ENCODE results near the gene CACNG1. TPM values are rescaled to one million over a fixed set of nuclear protein-coding genes. Genes with fewer than 3 reads are reported as not detected.

Gene CACNG1
- total RNA-seq, 1 experiment from 2014 or later, result not detected

DNA sequence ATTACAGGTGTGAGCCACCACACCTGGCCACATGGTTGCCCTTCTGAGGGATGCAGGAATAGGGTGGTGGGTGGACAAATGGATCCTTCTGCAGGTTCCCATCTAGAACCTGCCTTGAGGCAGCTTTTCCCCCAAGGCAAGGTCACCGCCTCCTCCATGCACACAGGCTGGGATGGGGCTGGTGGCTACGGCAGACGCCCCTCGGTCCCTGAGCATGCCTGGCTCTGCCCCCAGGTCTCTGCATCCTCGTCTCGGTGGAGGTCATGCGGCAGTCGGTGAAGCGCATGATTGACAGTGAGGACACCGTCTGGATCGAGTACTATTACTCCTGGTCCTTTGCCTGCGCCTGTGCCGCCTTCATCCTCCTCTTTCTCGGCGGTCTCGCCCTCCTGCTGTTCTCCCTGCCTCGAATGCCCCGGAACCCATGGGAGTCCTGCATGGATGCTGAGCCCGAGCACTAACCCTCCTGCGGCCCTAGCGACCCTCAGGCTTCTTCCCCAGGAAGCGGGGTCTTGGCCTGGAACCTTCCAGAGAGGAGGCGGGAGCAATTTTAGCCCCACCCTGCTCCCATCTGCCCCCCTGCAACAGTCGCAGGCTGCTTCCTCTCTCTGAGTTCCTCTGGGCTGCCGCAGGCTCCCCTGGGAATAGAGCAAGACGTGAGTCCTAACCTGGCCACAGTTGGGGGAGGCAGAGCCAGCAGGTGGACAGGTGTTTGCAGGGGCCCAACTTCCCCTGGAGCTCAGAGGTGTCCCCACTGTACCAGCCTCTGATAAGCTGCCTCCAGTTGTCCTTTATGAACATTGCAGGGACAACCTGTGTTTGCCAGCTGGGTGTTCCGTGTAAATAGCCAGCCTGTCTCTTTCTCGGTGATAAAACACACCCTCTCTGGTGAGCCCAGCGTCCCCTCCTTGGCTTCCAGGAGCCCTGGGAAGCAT, 11.7 kb downstream of the CACNG1 start:
- no TSS peak for BruUV-seq (replicated peaks)
- H3K4me2 ChIP-seq, result no peak overlapping the region
- CTCF ChIA-PET, result interaction anchor here (0.7 kb wide), 1 partner anchor 52 kb away, joined by 3 read pairs; no protein-coding TSS in a partner anchor

DNA sequence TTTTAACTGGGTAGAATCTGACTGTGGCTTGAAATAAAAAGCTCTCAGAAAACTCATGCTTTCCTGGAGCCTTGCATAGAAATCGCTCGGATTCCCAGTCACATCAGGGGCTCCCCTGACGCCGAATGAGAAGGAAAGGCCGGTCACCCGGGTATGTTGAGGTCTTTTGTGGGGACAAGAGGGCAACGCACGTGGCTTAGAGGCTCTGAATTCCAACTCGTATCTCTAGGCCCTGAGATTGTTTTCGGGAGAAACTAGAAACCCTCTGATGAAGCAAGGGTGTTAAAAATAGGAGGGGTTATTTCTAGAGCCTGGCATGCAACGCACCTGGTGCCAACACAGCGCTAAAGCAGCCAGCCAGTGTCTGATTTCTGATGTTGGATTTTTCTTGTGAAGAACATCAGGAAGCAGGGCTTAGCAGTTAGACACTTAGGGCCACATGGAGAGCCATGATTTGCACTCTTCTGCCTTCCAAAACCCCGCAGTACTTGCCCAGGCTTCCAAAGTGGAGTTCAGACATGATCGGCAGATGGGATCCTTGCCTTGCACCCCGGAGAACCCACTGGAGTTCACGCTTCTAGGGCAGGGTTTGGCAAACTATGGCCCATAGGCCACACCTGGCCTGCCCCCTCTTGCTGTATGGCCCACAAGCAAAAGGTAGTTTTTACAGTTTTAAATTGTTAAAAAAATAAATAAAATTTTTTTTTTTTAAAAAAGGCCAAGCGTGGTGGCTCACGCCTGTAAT, 12.6 kb downstream of the CACNG1 start:
- H3K4me1 ChIP-seq (replicated peaks; ENCODE audit: insufficient read depth), result no peaks in the 10 kb centered on the region
- H3F3A ChIP-seq (ENCODE audit: insufficient read depth, low read depth), result no peaks in the 10 kb centered on the region
- no peak overlapping the region for H3K27ac ChIP-seq
- no peaks in the 10 kb centered on the region for H3K9me3 ChIP-seq (ENCODE audit: insufficient read depth, low read depth)
- no peaks in the 10 kb centered on the region for H3K79me2 ChIP-seq (ENCODE audit: low read depth)
- ChIA-PET POLR2A (ENCODE audit: unreplicated experiment) (no interaction called here), CTCF (interaction anchor here (0.7 kb wide), 1 partner anchor 53 kb away, joined by 3 read pairs; no protein-coding TSS in a partner anchor)
- no peak for TF ChIP-seq EZH2 (IDR thresholded peaks at IDR 0.05; ENCODE audit: low read depth)
- TF ChIP-seq, protein P1, sequence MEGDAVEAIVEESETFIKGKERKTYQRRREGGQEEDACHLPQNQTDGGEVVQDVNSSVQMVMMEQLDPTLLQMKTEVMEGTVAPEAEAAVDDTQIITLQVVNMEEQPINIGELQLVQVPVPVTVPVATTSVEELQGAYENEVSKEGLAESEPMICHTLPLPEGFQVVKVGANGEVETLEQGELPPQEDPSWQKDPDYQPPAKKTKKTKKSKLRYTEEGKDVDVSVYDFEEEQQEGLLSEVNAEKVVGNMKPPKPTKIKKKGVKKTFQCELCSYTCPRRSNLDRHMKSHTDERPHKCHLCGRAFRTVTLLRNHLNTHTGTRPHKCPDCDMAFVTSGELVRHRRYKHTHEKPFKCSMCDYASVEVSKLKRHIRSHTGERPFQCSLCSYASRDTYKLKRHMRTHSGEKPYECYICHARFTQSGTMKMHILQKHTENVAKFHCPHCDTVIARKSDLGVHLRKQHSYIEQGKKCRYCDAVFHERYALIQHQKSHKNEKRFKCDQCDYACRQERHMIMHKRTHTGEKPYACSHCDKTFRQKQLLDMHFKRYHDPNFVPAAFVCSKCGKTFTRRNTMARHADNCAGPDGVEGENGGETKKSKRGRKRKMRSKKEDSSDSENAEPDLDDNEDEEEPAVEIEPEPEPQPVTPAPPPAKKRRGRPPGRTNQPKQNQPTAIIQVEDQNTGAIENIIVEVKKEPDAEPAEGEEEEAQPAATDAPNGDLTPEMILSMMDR (conservative IDR thresholded peaks at IDR 0.05), result no peak
- no TSS peak for BruUV-seq (replicated peaks)
- DNase-seq, result no peak
- H3K4me3 ChIP-seq, result no peak overlapping the region
- H3K4me2 ChIP-seq, result no peak overlapping the region
- no peak overlapping the region for H2AFZ ChIP-seq
- no peaks in the 10 kb centered on the region for H4K20me1 ChIP-seq (ENCODE audit: insufficient read depth)
- no peaks in the 10 kb centered on the region for H3K27me3 ChIP-seq (ENCODE audit: insufficient read depth, low read depth)
- no peaks in the 10 kb centered on the region for H3K36me3 ChIP-seq (ENCODE audit: low read depth)
- H3K9me2 ChIP-seq (ENCODE audit: insufficient read depth), result no peaks in the 10 kb centered on the region
- intact Hi-C loops (cut with micrococcal nuclease; ENCODE audit: unreplicated experiment), result no loop called here

More for the DNA sequence above, 11.7 kb downstream of the CACNG1 start:
- Histone ChIP-seq H2AFZ (no peak overlapping the region), H3K36me3 (ENCODE audit: low read depth) (no peaks in the 10 kb centered on the region), H4K20me1 (ENCODE audit: insufficient read depth) (no peaks in the 10 kb centered on the region), H3K9me2 (ENCODE audit: insufficient read depth) (no peaks in the 10 kb centered on the region), H3K4me1 (replicated peaks; ENCODE audit: insufficient read depth) (no peaks in the 10 kb centered on the region), H3K9me3 (ENCODE audit: insufficient read depth, low read depth) (no peaks in the 10 kb centered on the region), H3K27ac (no peak overlapping the region), H3K27me3 (ENCODE audit: insufficient read depth, low read depth) (no peaks in the 10 kb centered on the region), H3K79me2 (ENCODE audit: low read depth) (no peaks in the 10 kb centered on the region), H3F3A (ENCODE audit: insufficient read depth, low read depth) (no peaks in the 10 kb centered on the region), H3K4me3 (no peak overlapping the region)
- POLR2A ChIA-PET (ENCODE audit: unreplicated experiment), result no interaction called here
- intact Hi-C loops (cut with micrococcal nuclease; ENCODE audit: unreplicated experiment), result no loop called here
- TF ChIP-seq EZH2 (IDR thresholded peaks at IDR 0.05; ENCODE audit: low read depth), result no peak
- TF ChIP-seq, protein P1 (conservative IDR thresholded peaks at IDR 0.05), result no peak
- no peak for DNase-seq

DNA sequence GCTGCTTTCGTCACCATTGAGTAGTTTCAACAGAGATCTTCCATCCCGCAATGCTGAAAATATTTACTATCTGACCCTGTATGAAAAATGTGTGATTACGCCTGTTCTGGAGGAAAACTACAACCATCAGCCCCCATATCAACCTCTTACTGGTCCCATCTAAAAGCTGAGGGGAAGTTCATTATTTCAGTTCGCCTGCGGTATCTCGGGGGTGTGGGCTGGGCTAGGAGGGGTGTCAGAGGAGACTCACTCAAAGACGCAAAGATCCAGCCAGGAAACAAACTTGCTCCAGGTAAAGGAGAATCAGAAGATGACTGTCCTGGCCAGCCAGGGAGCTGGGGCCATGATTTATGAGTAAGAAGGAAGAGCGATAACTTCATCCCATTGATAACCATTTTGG, 13.7 kb downstream of the CACNG1 start:
- Histone ChIP-seq H3K4me3 (no peak overlapping the region), H3K36me3 (ENCODE audit: low read depth) (no peaks in the 10 kb centered on the region), H3F3A (ENCODE audit: insufficient read depth, low read depth) (no peaks in the 10 kb centered on the region), H3K4me2 (no peak overlapping the region), H3K9me3 (ENCODE audit: insufficient read depth, low read depth) (no peaks in the 10 kb centered on the region), H3K79me2 (ENCODE audit: low read depth) (no peaks in the 10 kb centered on the region), H3K27ac (no peak overlapping the region), H3K9me2 (ENCODE audit: insufficient read depth) (no peaks in the 10 kb centered on the region), H2AFZ (no peak overlapping the region), H3K27me3 (ENCODE audit: insufficient read depth, low read depth) (no peaks in the 10 kb centered on the region), H3K4me1 (replicated peaks; ENCODE audit: insufficient read depth) (no peaks in the 10 kb centered on the region), H4K20me1 (ENCODE audit: insufficient read depth) (no peaks in the 10 kb centered on the region)
- CTCF ChIA-PET, result no interaction called here
- intact Hi-C loops (cut with micrococcal nuclease; ENCODE audit: unreplicated experiment), result no loop called here
- DNase-seq, result no peak
- POLR2A ChIA-PET (ENCODE audit: unreplicated experiment), result interaction anchor here (0.7 kb wide), 1 partner anchor 82 kb away, joined by 7 read pairs; no protein-coding TSS in a partner anchor
- no TSS peak for BruUV-seq (replicated peaks)
- no peak for TF ChIP-seq EZH2 (IDR thresholded peaks at IDR 0.05; ENCODE audit: low read depth)
- TF ChIP-seq, protein P1 (conservative IDR thresholded peaks at IDR 0.05), result no peak
